ENCODE results near the gene PDE6C.
"Not testable (repeated sequence)": the region's sequence is repeated elsewhere in the genome, so short reads cannot be mapped to it uniquely, and the experiment has no call there.

PDE6C gene

GRCh38 chr10:93630625-93631557 is 18.6 kb downstream of the PDE6C start:
- DNase-seq (ENCODE audit: low spot score): no peak

DNA sequence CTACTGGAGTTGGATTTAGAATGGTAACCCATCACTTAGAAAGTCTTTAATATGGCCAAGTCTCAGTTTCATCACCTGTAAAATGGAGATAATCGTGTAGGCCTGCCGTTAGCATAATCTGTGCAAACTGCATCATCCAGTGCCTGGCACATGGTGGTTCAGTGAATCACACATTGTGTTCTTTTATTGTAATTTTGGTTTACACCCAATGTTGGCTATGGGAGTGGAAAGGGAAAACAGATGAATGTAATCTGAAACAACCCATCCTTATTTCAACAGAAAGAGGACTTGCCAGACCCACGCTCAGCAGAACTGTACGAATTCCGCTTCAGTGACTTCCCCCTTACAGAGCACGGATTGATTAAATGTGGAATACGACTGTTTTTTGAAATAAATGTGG is 27.5 kb downstream of the PDE6C start:
- no peak for DNase-seq (ENCODE audit: low spot score)

DNA sequence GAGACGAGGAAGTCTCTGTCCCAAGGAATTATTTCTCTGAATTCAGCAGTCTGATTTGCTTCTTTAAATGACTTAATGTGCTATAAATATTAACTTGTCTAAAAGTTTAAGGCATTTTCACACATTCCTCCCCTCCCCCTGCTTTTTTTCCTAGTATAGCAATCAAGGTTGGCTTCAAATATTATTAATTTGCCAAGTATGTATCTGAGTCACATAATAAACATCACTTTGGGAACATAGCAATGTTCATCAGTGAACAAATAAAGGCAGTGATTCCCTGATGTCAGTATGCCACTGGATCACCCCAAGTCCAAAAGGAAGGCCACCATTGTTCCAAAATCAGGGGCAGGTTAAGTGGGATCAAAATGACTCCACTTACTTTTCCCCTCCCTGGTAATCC is 40.5 kb downstream of the PDE6C start:
- DNase-seq (ENCODE audit: low spot score): no peak

DNA sequence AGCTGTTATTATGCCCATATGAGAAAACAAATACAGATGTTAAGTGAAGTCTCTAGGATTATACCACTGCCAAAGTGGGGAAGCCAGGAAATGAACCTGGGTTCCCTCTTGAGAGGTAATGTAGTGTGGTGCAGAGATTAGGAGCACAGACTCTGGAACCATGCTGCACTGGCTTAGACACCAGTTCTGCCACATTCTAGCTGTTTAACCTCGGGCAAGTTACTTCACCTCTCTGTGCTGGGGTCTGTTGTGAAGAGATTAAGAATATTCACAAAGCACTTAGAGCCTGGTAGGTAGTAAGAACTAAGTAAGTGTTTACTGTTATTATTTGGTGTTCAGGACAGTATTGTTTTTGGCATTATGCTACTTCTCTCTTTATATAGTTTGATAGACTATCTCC is 41.9 kb downstream of the PDE6C start:
- no peak for DNase-seq (ENCODE audit: low spot score)

GRCh38 chr10:93656155-93656554 is 43.8 kb downstream of the PDE6C start:
- no peak for DNase-seq (ENCODE audit: low spot score)

GRCh38 chr10:93657757-93658156 is 45.4 kb downstream of the PDE6C start:
- DNase-seq (ENCODE audit: low spot score): no peak

- no peak for DNase-seq (ENCODE audit: low spot score)
Observed at GRCh38 chr10:93666030-93666429, 53.7 kb downstream of the PDE6C start.

GRCh38 chr10:93667795-93668194 is 55.5 kb downstream of the PDE6C start:
- DNase-seq (ENCODE audit: low spot score): no peak

- DNase-seq (ENCODE audit: low spot score): no peak
Observed at GRCh38 chr10:93670372-93670771, 58.0 kb downstream of the PDE6C start.

GRCh38 chr10:93671042-93671441 is 58.7 kb downstream of the PDE6C start:
- DNase-seq (ENCODE audit: low spot score): no peak

GRCh38 chr10:93672022-93672678 is 59.8 kb downstream of the PDE6C start:
- no peak for DNase-seq (ENCODE audit: low spot score)

DNA sequence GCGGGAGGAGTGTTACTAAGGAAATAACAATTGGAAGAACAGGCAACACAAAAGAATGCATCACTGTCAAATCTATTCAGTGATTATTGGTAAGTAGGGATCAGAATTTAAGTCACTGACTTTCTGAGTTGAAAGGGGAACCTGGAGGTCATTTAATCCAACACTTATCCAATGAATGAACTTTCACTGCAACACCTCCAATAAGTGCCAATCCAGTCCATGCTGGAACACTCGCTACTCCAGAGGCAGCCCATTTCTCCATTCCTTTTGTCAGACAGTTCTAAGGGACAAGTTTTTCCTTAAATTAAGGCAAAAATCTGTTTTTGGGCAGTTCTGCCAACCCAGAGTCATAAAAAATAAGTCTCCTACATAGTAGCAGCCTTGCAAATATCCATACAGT is 60.6 kb downstream of the PDE6C start:
- no peak for DNase-seq (ENCODE audit: low spot score)

DNA sequence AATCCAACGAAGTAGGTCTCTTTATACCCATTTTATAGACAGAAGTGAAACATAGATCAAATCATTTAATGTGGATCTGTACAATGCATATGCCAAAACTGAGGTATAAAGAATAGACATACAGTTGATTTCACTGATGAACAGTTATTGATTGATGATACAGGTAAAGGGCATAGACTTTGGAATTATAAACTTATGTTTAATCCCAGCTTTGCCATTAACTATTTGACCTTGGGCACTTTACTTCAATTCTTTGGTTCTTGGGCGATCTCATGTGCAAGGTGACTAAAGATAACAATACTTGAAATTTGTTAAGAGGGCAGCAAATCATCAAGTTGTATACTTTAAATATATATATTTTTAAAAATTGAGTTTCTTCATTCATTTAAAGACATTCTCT is 61.5 kb downstream of the PDE6C start:
- no peak for DNase-seq (ENCODE audit: low spot score)

DNA sequence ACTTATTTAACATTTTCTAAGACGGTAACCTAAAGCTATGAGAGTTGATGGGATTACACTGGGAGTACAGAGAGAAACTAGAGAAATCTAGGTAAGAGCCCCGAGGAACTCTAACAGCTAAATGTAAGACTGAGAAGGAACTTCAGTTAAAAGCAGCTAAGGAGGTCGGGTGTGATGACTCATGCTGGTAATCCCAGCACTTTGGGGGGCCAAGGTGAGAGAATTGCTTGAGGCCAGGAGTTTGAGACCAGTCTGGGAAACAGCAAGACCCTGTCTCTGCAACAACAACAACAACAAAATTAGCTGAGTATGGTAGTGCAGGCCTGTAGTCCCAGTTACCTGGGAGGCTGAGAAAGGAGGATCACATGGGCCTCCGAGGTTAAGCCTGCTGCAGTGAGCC is 66.0 kb downstream of the PDE6C start:
- DNase-seq (ENCODE audit: low spot score): no peak

DNA sequence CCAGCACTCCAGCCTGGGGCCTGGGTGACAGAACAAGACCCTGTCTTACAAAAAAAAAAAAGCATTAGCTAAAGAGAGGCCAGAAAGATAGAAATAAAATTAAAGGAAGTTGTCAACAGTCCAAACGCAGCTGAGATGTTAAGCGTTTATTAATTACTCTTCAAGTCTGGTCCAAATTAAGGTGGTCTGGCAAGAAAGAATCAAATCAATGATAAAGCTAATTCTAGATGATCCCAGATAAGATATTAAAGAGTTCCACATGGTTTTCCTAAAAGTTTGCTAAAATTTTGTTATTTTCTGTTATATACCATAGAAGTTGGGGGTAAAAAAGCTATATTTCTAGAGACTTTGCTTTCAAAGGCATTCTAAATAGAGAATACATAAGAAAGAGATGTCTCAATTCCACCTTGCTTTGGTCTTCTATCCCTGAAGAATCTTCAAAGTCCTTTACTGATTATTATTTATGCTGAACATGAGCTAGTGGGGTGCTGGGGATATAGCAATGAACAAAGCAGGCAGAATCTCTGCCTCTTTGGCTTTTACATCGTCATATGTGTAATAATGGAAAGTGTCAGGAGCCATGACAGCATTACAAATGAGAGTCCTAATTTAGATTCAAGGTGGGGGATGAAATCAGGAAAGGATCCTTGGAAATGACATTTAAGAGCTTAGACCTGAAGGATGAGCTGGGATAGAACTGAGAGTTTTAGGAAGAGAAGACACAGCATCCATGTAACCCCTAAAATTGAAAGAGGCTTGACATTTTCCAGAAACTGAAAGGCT is 66.7 kb downstream of the PDE6C start:
- DNase-seq (ENCODE audit: low spot score): no peak

DNA sequence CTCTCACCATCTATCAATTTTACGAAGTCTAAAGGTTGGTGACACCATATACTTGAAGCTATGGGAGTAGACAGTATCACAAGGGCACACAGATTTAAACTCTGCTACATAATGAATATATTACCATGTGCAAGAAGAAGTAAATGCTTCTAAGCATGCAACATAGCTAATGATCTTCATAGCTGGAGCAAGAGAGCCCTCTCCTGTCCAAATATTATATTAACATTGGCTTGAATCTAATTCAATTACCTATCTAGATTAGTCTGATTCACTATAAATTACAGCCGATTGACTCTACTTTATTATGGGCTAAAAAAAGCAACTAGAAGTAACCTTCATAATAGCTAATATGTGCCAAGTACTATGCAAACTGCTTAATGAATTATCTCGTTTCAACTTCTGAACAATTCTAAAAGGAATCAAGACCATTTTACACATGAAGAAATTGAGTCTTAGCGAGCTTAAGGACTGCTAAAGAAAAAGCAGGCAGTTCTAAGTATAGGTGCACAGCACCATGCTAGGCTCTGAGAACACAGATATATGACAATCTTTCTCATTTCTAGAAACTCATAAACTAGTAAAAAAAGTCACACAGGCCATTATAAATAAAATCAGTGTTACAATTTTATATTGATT is 68.2 kb downstream of the PDE6C start:
- peak; percentile 25 for DNase-seq (ENCODE audit: low spot score)

DNA sequence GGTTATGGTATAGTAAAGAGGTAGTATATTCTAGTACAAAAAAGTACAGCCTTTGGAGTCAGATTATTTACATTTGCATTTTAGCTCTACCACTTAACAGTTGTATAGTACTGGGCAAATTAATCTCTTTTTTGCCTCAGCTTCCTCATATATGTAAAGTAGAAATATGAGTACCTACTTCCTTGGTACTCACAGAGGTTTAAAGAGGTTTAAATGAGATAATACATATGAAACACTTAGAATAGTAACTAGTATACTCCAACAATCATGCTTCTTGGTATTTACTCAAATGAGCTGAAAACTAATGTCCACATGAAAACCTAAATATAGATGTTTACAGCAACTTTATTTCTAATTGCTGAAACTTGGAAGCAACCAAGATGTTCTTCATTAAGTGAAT is 75.4 kb downstream of the PDE6C start:
- no peak for DNase-seq (ENCODE audit: low spot score)

- no peak for DNase-seq (ENCODE audit: low spot score)
Observed at GRCh38 chr10:93695740-93696139, 83.4 kb downstream of the PDE6C start.

DNA sequence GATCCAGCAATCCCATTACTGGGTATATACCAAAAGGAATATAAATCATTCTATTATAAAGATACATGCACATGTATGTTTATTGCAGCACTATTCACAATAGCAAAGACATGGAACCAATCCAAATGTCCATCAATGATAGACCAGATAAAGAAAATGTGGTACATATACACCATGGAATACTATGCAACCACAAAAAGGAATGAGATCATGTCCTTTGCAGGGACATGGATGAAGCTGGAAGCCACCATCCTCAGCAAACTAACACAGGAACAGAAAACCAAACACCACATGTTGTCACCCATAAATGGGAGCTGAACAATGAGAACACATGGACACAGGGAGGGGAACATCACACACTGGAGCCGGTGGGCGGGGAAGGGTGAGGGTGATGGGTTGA is 84.2 kb downstream of the PDE6C start:
- DNase-seq (ENCODE audit: low spot score): not testable (repeated sequence)

GRCh38 chr10:93697207-93697606 is 84.9 kb downstream of the PDE6C start:
- DNase-seq (ENCODE audit: low spot score): no peak

GRCh38 chr10:93701866-93702209 is 89.5 kb downstream of the PDE6C start:
- DNase-seq (ENCODE audit: low spot score): peak; percentile 8

All from COLO829 (cell line).